SKM-1 treated with dmso at 0.1 percent for 144 hours (cell line): ENCODE results near the gene LRP1-AS.
A peak's percentile ranks its signal among the peaks of the same experiment; 100 is the strongest.

Source experiments
- DNase-seq: peaks from one replicate; lab custom pipeline; 2025; ENCODE audit not compliant: unreplicated experiment; lab: John Stamatoyannopoulos, UW

The LRP1-AS gene

DNA sequence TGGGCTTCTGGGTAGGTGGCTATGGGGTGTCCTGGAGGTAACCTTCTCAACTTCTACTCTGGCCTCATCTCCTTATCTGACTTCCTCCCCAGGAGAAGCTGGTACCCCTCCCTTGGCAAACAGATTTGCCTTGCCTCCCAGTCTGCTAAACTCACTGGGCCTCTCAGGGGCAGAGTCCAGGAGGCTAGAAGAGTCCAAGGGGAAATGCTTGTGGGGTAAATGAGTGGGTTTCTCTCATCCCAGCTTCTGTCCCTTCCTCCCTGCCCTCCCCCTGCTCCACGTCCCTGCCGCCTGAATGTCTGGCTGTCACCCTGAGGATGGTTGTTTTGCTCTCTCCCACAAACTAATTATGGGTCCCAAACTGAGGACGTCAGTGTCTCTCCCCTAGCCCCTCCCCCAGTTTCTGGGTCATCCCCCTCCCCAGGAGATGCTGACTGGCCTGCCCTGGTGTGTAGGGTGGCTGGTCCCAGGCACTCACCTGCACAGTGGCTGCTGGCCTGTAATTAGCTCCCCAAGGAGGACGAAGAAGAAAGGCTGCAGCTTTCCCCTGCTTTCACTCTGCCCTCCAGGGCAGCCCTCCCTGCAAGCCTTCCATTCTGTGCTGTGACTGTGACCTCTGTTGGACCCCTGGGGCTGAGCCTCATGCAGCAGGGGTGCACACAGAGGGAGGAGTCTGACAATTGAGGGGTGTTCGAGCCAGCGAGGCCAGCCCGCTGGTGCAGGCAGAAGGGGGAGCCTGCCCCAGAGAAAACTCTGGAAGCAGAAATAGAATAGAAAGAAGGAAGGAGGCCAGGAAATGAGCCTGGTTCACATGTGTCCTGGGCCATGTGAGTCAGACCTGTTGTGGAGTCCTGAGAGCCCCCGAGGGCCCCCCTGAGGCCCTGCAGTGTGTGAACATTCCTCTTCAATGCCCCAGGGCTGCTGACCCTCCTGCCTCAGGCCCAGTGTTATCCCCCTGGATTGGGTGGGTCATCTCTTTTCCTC lies at the start of gene LRP1-AS:
LRP1-AS (minus strand) TSS at position 659 of the 984 bp plus-strand sequence.
- DNase-seq = peak; percentile 34

DNA sequence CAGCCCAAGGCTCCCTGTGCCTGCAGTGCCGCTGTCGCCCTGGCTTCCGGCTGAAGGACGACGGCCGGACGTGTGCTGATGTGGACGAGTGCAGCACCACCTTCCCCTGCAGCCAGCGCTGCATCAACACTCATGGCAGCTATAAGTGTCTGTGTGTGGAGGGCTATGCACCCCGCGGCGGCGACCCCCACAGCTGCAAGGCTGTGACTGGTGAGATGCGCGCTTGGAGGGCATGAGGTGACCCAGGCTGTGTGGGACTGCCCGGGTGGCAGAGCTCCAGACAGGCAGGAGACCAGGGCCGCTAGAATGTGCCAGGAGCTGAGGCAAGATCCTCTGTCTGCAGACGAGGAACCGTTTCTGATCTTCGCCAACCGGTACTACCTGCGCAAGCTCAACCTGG lies 49.5 kb upstream of the LRP1-AS start:
- DNase-seq = no peak

DNA sequence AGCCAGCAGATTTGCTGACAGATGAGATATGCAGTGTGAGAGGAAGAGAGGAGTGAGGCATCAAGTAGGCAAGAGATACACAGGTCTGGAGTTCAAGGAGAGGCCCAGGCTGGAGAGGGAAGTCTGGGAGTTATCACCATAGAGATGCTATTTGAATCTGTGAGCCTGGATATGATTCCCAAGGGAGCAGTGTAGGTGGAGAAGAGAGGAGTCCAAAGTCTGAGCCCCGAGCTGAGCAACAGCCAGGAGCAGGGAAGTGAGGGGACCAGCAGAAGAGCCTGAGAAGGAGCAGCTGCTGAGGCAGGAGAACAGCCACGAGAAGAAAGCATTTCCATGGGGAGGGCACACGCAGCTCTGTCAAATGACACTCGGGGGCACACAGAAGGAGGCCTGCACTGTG lies 49.0 kb upstream of the LRP1-AS start:
- DNase-seq = no peak

DNA sequence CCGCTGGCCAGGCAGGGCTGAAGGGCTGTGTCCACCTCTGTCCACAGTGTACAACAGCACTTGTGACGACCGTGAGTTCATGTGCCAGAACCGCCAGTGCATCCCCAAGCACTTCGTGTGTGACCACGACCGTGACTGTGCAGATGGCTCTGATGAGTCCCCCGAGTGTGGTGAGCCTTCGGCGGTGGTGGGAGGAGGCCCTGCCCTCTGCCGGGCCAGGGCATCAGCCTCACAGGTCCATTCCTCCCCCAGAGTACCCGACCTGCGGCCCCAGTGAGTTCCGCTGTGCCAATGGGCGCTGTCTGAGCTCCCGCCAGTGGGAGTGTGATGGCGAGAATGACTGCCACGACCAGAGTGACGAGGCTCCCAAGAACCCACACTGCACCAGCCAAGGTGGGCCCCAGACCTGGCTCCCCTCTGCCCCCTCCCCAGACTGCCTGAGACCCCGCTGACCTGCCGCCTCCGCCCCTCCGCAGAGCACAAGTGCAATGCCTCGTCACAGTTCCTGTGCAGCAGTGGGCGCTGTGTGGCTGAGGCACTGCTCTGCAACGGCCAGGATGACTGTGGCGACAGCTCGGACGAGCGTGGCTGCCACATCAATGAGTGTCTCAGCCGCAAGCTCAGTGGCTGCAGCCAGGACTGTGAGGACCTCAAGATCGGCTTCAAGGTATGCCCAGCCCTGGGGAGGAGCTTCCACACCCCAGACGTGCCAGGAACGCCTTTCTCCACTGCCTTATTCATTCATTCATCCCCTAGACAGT lies 48.4 kb upstream of the LRP1-AS start:
- no peak for DNase-seq

DNA sequence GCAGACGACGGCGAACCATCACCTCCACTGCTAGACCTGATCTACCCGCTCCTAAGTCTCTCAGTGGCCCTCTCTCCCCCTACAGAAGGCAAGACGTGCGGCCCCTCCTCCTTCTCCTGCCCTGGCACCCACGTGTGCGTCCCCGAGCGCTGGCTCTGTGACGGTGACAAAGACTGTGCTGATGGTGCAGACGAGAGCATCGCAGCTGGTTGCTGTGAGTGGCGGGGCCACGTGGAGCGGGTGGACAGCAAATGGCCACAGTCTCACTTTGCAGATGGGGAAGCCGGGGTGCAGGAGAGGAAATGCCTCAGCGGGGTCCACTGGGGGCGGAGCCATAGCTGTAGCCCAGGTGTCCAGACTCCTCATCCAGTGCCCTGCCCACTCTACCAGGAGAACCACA lies 47.8 kb upstream of the LRP1-AS start:
- DNase-seq = no peak

DNA sequence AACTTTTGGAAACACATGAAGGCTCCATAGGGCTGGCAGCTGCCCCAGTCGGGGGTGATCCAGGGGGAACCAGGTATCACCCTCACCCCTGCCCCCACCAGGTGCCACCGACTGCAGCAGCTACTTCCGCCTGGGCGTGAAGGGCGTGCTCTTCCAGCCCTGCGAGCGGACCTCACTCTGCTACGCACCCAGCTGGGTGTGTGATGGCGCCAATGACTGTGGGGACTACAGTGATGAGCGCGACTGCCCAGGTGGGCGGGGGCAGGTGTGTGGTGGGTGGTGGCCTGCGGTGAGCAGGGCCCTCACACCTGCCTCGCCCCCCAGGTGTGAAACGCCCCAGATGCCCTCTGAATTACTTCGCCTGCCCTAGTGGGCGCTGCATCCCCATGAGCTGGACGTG lies 46.8 kb upstream of the LRP1-AS start:
- no peak for DNase-seq

DNA sequence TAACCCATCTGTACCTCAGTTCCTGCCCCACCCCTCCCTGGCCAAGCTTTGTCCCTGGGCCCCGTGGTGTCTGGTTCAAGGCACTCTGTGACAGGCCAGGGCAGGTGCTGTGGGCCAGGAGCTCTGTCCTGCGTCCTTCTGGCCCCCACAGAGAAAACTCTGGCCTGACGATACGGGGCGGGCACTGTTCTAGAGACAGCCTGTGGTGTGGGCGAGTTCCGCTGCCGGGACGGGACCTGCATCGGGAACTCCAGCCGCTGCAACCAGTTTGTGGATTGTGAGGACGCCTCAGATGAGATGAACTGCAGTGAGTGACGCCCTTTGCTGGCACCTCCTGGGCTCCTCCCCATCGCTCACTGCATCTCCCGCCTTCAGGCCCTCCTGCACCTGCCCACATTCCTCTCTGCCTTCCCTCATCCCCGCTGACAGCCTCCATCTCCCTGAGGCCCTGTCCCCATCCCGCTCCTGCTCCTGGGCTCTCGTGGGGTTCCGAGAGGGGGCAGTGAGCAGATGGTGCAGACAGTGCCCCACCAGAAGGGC lies 46.4 kb upstream of the LRP1-AS start:
- no peak for DNase-seq

DNA sequence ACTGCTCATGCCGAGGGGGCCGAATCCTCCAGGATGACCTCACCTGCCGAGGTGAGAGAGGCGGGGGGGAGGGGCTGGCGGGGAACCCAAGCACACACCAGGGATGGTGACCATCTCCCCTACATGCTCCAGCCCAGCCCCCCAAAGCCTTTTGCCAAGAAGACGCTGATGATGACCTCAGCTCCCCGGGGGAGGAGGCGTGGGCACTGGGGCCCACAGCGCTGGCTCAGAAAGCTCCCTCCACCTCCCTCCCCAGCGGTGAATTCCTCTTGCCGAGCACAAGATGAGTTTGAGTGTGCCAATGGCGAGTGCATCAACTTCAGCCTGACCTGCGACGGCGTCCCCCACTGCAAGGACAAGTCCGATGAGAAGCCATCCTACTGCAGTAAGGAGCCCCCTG lies 45.5 kb upstream of the LRP1-AS start:
- DNase-seq = no peak

DNA sequence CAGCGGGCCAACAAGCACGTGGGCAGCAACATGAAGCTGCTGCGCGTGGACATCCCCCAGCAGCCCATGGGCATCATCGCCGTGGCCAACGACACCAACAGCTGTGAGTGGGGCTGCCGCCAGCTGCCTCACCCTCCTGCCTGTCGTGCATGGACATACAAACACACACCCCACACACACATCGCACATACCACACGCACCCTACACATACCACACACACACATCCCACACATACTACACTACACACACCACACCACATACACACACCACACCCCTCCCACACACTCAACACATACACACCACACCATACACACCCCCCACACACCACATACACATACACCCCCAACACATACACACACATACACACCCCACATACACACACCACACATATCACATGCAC lies 44.0 kb upstream of the LRP1-AS start:
- DNase-seq = no peak

DNA sequence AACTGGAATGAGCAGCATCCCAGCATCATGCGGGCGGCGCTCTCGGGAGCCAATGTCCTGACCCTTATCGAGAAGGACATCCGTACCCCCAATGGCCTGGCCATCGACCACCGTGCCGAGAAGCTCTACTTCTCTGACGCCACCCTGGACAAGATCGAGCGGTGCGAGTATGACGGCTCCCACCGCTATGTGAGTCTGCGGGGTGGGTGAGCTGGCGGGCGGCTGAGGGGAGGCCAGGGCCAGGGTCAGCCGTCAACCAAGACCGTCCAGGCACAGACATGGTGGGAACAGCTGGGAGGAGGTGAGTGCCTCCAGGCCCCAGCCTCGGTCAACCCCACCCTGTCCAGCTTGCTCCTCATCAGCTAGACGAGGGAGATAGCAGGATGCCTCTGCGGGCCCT lies 43.4 kb upstream of the LRP1-AS start:
- DNase-seq = no peak

DNA sequence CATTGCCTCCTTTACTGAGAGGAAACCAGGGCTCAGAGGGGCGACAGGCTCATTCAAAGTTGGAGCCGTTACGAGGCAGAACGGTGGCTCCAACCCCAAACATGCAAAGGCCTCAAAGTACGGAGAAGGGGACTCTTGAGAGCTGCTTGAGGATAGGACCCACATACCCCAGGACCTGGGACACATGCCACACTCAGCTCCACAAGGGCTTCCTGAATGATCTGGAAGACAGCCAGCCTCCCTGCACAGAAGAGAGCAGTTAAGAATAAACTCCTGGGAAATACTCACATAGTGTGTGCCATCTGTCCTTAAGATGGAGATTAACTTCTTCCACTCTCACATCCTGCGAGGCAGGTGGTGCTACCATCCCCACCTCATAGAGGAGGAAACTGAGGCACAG lies 42.6 kb upstream of the LRP1-AS start:
- no peak for DNase-seq

DNA sequence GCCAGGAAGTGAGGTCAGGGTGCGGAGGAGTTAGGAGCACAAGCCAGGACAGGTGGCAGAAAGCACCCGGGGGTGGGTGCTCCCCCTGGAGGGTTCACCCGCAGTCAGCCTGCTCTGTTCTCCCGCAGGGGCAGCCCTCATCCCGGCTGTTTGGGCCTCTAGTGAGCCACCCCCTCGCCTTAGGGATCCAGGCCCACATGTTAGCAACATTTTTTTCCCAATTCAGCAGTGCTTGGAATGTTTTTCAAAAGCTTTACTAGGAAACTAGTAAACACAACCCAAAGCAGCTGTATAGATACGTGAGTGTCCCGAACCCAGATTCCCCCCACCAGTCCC lies 40.6 kb upstream of the LRP1-AS start:
- DNase-seq = no peak

DNA sequence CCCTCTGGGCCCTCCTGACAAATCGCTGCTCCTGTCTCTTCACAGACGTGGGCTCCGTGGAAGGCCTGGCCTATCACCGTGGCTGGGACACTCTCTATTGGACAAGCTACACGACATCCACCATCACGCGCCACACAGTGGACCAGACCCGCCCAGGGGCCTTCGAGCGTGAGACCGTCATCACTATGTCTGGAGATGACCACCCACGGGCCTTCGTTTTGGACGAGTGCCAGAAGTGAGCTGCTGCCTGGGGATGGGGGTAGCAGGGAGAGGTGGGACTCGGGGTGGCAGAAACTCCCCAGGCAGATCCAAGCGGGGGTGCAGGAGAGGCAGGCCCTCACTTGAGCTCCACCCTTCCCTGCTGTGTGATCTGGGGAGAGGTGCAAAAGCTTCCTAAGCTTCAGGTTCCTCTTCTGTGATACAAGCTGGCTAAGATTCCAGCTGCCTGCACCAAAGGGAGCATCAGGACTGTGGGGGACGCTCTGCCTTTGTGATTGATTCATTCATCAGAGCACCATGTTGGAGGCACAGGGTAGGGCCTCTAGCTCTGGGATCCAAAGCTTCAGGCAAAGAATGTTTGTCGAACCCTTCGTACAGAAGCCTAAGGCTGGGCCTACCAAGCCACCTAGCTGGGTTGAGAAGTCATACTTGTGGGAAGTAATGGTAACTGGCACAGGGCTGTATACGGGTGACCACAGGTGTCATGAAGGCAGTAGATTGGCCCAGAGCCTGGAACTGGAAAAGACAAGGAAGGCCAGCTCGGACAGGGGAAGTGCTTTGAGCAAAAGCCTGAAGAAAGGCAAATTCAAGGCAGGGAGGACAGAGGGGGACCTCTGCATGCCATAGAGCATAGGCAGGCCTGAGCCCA lies 40.0 kb upstream of the LRP1-AS start:
- no peak for DNase-seq

DNA sequence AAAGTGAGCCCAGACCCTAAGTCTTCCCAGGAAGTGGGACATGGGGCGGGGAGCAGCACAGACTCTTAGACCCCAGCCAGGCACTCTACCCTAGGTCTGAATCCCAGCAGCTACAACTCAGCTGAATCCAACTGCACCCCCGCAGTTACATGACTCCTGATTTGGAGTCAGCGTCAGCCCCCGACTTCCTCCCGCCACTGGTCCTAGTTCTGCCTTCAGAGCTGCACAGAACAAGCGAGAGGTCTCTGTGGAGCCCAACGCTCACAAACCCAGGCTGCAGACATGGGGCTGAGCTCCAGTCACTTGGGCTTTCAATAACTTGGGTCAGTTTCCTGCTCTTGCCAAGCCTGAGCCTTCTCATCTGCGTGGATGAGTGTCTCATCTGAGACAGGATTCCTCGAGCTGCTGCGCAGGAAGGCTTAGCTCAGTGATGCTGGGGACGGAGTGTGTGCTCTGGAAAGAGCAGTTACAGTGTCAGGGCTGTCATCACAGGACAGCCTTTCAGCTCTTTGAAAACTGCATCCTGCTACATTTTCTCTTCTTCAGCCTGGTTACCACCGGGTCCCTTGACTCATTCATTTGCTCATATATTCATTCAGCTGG lies 38.6 kb upstream of the LRP1-AS start:
- DNase-seq = no peak

DNA sequence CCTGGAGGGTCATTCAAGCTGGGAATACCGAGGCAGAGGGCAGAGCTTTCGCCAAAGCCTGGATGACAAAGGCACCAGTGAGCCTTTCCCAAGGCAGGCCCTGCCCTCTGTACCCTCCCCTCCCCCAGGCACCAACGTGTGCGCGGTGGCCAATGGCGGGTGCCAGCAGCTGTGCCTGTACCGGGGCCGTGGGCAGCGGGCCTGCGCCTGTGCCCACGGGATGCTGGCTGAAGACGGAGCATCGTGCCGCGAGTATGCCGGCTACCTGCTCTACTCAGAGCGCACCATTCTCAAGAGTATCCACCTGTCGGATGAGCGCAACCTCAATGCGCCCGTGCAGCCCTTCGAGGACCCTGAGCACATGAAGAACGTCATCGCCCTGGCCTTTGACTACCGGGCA lies 38.0 kb upstream of the LRP1-AS start:
- no peak for DNase-seq

DNA sequence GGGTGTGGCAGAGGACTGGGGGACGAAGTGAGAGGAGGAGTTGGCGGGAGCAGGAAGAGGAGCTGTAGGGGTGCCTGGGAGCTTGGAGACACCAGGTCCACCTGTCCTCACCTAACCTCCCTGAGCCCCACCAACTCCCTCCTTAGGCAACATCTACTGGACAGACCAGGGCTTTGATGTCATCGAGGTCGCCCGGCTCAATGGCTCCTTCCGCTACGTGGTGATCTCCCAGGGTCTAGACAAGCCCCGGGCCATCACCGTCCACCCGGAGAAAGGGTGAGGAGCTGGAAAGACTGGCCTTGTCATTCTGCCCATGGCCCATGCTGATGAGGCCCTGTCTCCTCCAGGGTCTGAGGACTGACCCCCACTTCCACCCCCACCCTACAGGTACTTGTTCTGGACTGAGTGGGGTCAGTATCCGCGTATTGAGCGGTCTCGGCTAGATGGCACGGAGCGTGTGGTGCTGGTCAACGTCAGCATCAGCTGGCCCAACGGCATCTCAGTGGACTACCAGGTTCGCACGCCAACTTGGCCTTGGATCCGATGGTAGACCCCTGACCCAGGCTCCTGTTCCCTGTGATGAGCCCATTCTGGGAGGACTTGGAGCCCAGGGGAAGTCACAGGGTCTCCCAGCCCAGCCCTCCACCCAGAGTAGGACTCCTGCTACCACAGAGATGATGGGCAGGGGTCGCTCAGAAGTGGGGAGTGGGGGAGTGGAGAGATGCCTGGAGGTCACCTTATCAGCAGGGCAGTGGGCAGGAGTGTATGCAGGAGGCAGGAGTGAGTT lies 36.7 kb upstream of the LRP1-AS start:
- DNase-seq = no peak

DNA sequence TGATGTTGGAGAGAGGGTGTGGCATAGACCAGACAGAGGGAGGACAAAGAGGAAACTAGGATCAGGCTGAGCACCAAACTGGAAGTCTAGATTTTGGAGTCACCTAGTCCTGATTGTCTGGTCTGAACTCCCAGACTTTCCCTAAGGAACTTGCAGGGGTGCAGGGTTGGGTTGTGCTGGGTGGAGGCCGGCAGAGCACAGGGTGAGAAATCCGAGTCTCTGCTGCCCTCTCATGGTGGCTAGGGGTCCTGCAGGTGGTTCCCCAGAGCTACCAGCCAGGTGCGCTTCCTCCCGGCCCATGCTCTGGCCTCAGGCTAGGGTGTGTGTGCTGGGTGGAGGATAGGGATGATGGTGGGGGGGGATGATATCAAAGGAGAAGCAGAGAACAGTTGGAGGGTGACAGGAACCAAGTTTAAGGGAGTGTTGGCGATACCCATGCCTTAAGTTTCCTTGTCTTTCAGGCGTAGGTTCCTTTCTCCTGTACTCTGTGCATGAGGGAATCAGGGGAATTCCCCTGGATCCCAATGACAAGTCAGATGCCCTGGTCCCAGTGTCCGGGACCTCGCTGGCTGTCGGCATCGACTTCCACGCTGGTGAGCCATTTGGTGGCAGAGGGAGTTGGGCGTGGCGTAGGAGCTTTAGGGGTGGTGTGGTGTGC lies 35.6 kb upstream of the LRP1-AS start:
- DNase-seq = peak; percentile 10

DNA sequence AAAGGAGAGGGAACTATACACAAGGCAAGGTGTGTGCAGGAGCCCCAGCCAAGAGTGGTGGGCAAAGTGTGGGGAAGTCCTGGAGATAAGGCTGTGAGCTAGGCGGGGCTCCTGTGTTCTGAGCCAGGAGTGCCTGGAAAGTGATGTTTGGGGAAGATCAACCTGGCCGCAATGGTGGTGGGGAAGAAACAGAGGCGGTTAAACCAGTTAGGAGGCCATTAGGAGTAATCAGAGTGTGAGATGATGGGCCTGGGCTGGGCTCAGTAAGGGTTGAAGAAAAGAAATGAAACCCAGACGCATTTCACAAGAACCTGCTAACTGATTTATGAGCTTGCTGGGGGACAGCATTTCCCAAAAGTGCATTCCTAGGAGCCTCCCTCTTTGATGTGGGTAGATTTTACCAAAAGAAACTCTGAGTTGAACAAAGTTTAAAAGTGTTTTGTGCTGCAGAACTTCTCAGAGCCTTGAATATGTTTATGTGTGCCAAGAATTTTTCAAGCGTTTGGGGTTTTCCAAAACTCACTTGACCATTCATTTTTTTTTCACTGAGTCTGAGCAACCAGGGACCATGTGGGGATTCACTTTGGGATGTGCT lies 34.2 kb upstream of the LRP1-AS start:
- DNase-seq = no peak

DNA sequence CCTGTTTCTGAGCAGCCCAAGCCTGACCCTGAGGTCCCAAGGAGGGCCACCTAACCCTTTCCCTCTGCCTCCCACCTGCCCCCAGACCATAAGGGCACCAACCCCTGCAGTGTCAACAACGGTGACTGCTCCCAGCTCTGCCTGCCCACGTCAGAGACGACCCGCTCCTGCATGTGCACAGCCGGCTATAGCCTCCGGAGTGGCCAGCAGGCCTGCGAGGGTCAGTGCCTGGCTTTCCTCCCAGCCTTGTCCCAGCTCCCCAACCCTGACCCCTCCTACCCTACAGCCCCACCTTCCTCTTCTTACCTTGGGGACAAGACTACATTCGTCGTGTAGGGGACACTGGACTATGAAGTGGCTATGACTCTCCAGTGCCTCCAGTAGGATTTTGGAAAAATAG lies 33.7 kb upstream of the LRP1-AS start:
- DNase-seq = no peak
